Measurements from ENCODE around the gene TDRD5. TPM values are rescaled to one million over a fixed set of nuclear protein-coding genes. Genes with fewer than 3 reads are reported as not detected.

TDRD5 gene
- total RNA-seq (under 0.01 TPM), polyA plus RNA-seq (ENCODE audit: insufficient read depth in 1 of 8, insufficient read length in 8 of 8, low replicate concordance in 1 of 8) (under 1 TPM in 2 of 8 donors, not detected in 6; 0.16 to 0.24 TPM)
- long read RNA-seq, donor 1, result 0 reads
- long read RNA-seq, donor 2, result 0 reads
- long read RNA-seq, donor 3, result 0 reads
- long read RNA-seq, donor 4, result 0 reads
- long read RNA-seq, donor 5, result 0 reads
- long read RNA-seq, donor 6, result 0 reads
- long read RNA-seq, donor 7, result 0 reads
- long read RNA-seq, donor 8, result 0 reads
- long read RNA-seq, donor 9, result 0 reads
- long read RNA-seq, donor 10, result 0 reads
- long read RNA-seq, donor 11, result 0 reads

- Histone ChIP-seq H3K27me3 (ENCODE audit: control insufficient read depth, insufficient read depth, low read length) (peaks cover 36% of the 10 kb centered on the region), H3K4me1 (ENCODE audit: control insufficient read depth, insufficient read depth, low read length) (peaks cover 8% of the 10 kb centered on the region), H3K27ac (ENCODE audit: low read length) (no peak within 1 kb of the TSS), H3K36me3 (ENCODE audit: control insufficient read depth, insufficient read depth, low read length) (no peaks in the 10 kb centered on the region), H3K4me3 (ENCODE audit: low read length) (peak within 1 kb of the TSS; percentile 5), H3K9me3 (replicated peaks; ENCODE audit: control insufficient read depth, low read depth, low read length) (no peaks in the 10 kb centered on the region)
- 11% methylated on average over 73 of the region's 75 CpGs for WGBS (ENCODE audit: insufficient coverage)
- DNase-seq, result peak; percentile 11
Observed at GRCh38 chr1:179591592-179592580, at the start of gene TDRD5. TDRD5 (plus strand) TSS chr1:179591832; CDS start chr1:179592616, 784 bp downstream.

- no peak overlapping the region for H3K27ac ChIP-seq (ENCODE audit: low read length)
- no peaks in the 10 kb centered on the region for H3K9me3 ChIP-seq (replicated peaks; ENCODE audit: control insufficient read depth, low read depth, low read length)
- no peaks in the 10 kb centered on the region for H3K36me3 ChIP-seq (ENCODE audit: control insufficient read depth, insufficient read depth, low read length)
- H3K27me3 ChIP-seq (ENCODE audit: control insufficient read depth, insufficient read depth, low read length), result no peaks in the 10 kb centered on the region
- DNase-seq, result no peak
- no peak overlapping the region for H3K4me3 ChIP-seq (ENCODE audit: low read length)
- 40% methylated on average over 1 of the region's 3 CpGs for WGBS (ENCODE audit: insufficient coverage)
- no peaks in the 10 kb centered on the region for H3K4me1 ChIP-seq (ENCODE audit: control insufficient read depth, insufficient read depth, low read length)
Observed at GRCh38 chr1:179545321-179545720, 46.3 kb upstream of the TDRD5 start.

GRCh38 chr1:179547021-179547535 lies 44.6 kb upstream of the TDRD5 start:
- no peak for DNase-seq
- WGBS (ENCODE audit: insufficient coverage), result 75% methylated on average over 2 of the region's 2 CpGs
- no peaks in the 10 kb centered on the region for H3K27me3 ChIP-seq (ENCODE audit: control insufficient read depth, insufficient read depth, low read length)
- no peaks in the 10 kb centered on the region for H3K36me3 ChIP-seq (ENCODE audit: control insufficient read depth, insufficient read depth, low read length)
- no peak overlapping the region for H3K4me3 ChIP-seq (ENCODE audit: low read length)
- no peaks in the 10 kb centered on the region for H3K9me3 ChIP-seq (replicated peaks; ENCODE audit: control insufficient read depth, low read depth, low read length)
- H3K4me1 ChIP-seq (ENCODE audit: control insufficient read depth, insufficient read depth, low read length), result no peaks in the 10 kb centered on the region
- no peak overlapping the region for H3K27ac ChIP-seq (ENCODE audit: low read length)

GRCh38 chr1:179548666-179549367 lies 42.8 kb upstream of the TDRD5 start:
- Histone ChIP-seq H3K4me3 (ENCODE audit: low read length) (no peak overlapping the region), H3K9me3 (replicated peaks; ENCODE audit: control insufficient read depth, low read depth, low read length) (no peaks in the 10 kb centered on the region), H3K36me3 (ENCODE audit: control insufficient read depth, insufficient read depth, low read length) (no peaks in the 10 kb centered on the region), H3K27me3 (ENCODE audit: control insufficient read depth, insufficient read depth, low read length) (no peaks in the 10 kb centered on the region), H3K27ac (ENCODE audit: low read length) (no peak overlapping the region), H3K4me1 (ENCODE audit: control insufficient read depth, insufficient read depth, low read length) (no peaks in the 10 kb centered on the region)
- 88% methylated on average over 1 of the region's 3 CpGs for WGBS (ENCODE audit: insufficient coverage)
- no peak for DNase-seq

- DNase-seq, result no peak
- no peaks in the 10 kb centered on the region for H3K27me3 ChIP-seq (ENCODE audit: control insufficient read depth, insufficient read depth, low read length)
- no peaks in the 10 kb centered on the region for H3K4me1 ChIP-seq (ENCODE audit: control insufficient read depth, insufficient read depth, low read length)
- H3K36me3 ChIP-seq (ENCODE audit: control insufficient read depth, insufficient read depth, low read length), result no peaks in the 10 kb centered on the region
- no peak overlapping the region for H3K4me3 ChIP-seq (ENCODE audit: low read length)
- WGBS (ENCODE audit: insufficient coverage), result no CpG with 5 or more reads among the region's 2 CpGs
- H3K9me3 ChIP-seq (replicated peaks; ENCODE audit: control insufficient read depth, low read depth, low read length), result no peaks in the 10 kb centered on the region
- no peak overlapping the region for H3K27ac ChIP-seq (ENCODE audit: low read length)
Observed at GRCh38 chr1:179549368-179549700, 42.3 kb upstream of the TDRD5 start.

- Histone ChIP-seq H3K27me3 (ENCODE audit: control insufficient read depth, insufficient read depth, low read length) (no peaks in the 10 kb centered on the region), H3K36me3 (ENCODE audit: control insufficient read depth, insufficient read depth, low read length) (no peaks in the 10 kb centered on the region), H3K4me3 (ENCODE audit: low read length) (no peak overlapping the region), H3K4me1 (ENCODE audit: control insufficient read depth, insufficient read depth, low read length) (no peaks in the 10 kb centered on the region), H3K9me3 (replicated peaks; ENCODE audit: control insufficient read depth, low read depth, low read length) (no peaks in the 10 kb centered on the region), H3K27ac (ENCODE audit: low read length) (no peak overlapping the region)
- 22% methylated on average over 4 of the region's 9 CpGs for WGBS (ENCODE audit: insufficient coverage)
- DNase-seq, result peak; percentile 25
Observed at GRCh38 chr1:179550746-179551682, 40.6 kb upstream of the TDRD5 start.

GRCh38 chr1:179554427-179554826 lies 37.2 kb upstream of the TDRD5 start:
- Histone ChIP-seq H3K4me1 (ENCODE audit: control insufficient read depth, insufficient read depth, low read length) (no peaks in the 10 kb centered on the region), H3K27ac (ENCODE audit: low read length) (no peak overlapping the region), H3K36me3 (ENCODE audit: control insufficient read depth, insufficient read depth, low read length) (no peaks in the 10 kb centered on the region), H3K27me3 (ENCODE audit: control insufficient read depth, insufficient read depth, low read length) (no peaks in the 10 kb centered on the region), H3K4me3 (ENCODE audit: low read length) (no peak overlapping the region), H3K9me3 (replicated peaks; ENCODE audit: control insufficient read depth, low read depth, low read length) (no peaks in the 10 kb centered on the region)
- no peak for DNase-seq

GRCh38 chr1:179558078-179558477 lies 33.6 kb upstream of the TDRD5 start:
- no peak for DNase-seq
- H3K9me3 ChIP-seq (replicated peaks; ENCODE audit: control insufficient read depth, low read depth, low read length), result no peaks in the 10 kb centered on the region
- H3K36me3 ChIP-seq (ENCODE audit: control insufficient read depth, insufficient read depth, low read length), result no peaks in the 10 kb centered on the region
- H3K4me3 ChIP-seq (ENCODE audit: low read length), result no peak overlapping the region
- no peaks in the 10 kb centered on the region for H3K27me3 ChIP-seq (ENCODE audit: control insufficient read depth, insufficient read depth, low read length)
- no peaks in the 10 kb centered on the region for H3K4me1 ChIP-seq (ENCODE audit: control insufficient read depth, insufficient read depth, low read length)
- H3K27ac ChIP-seq (ENCODE audit: low read length), result no peak overlapping the region
- no CpG with 5 or more reads among the region's 1 CpG for whole genome bisulfite sequencing (ENCODE audit: insufficient coverage)

GRCh38 chr1:179575497-179576314 lies 15.9 kb upstream of the TDRD5 start, which contains the start of gene NPHS2:
NPHS2 (minus strand) TSS chr1:179575948; CDS start chr1:179575864, 84 bp downstream.
- 1% methylated on average over 72 of the region's 77 CpGs for WGBS (ENCODE audit: insufficient coverage)

More at GRCh38 chr1:179575497-179576314, 15.9 kb upstream of the TDRD5 start, which contains the start of gene NPHS2:
- no peak within 1 kb of the TSS for H3K27ac ChIP-seq (ENCODE audit: low read length)
- no peak for DNase-seq
- no peaks in the 10 kb centered on the region for H3K9me3 ChIP-seq (replicated peaks; ENCODE audit: control insufficient read depth, low read depth, low read length)
- H3K36me3 ChIP-seq (ENCODE audit: control insufficient read depth, insufficient read depth, low read length), result no peaks in the 10 kb centered on the region
- peaks cover 5% of the 10 kb centered on the region for H3K4me1 ChIP-seq (ENCODE audit: control insufficient read depth, insufficient read depth, low read length)
- peaks cover 38% of the 10 kb centered on the region for H3K27me3 ChIP-seq (ENCODE audit: control insufficient read depth, insufficient read depth, low read length)
- no peak within 1 kb of the TSS for H3K4me3 ChIP-seq (ENCODE audit: low read length)

Measured in muscle of leg (tissue), 16 donors.